Activated CD4-positive, alpha-beta T cell treated with anti-CD3 and anti-CD28 coated beads for 36 hours (primary cell): ENCODE results near the gene SH3BGR. TPM values are rescaled to one million over a fixed set of nuclear protein-coding genes. Genes with fewer than 3 reads are reported as not detected.
A peak's percentile ranks its signal among the peaks of the same experiment; 100 is the strongest.

Source experiments
- ATAC-seq: fragments of 200-7000 bp; cut with Tn5 transposase; one replicate; pipeline ENCODE4 v1.10.0; 2021; ENCODE audit warnings: mild to moderate bottlenecking, moderate library complexity
- CTCF ChIA-PET: fragments of 350-600 bp; sonication (Branson Sonifier 250); formaldehyde crosslinking; loops from one replicate; lab custom pipeline; 2021; ENCODE audit warnings: antibody characterized with exemption; lab: Charles Lee
- POLR2A ChIA-PET: fragments of 350-600 bp; sonication (Branson Sonifier 250); formaldehyde crosslinking; loops from one replicate; lab custom pipeline; 2021; ENCODE audit warnings: antibody characterized with exemption, inconsistent platforms; lab: Charles Lee
- DNase-seq: peaks from one replicate; pipeline ENCODE4 v3.0.0-alpha.2; 2020
- H3K27ac Mint-ChIP-seq: one replicate; pipeline ENCODE4 v1.8.0; 2021; ENCODE audit warnings: mixed read lengths
- H3K27me3 Mint-ChIP-seq: one replicate; pipeline ENCODE4 v1.8.0; 2021; ENCODE audit warnings: mixed read lengths
- H3K36me3 Mint-ChIP-seq: one replicate; pipeline ENCODE4 v1.8.0; 2021; ENCODE audit warnings: low read depth, mixed read lengths
- H3K4me1 Mint-ChIP-seq: one replicate; pipeline ENCODE4 v1.8.0; 2021; ENCODE audit warnings: mixed read lengths
- H3K4me3 Mint-ChIP-seq: one replicate; pipeline ENCODE4 v1.8.0; 2021; ENCODE audit warnings: mild to moderate bottlenecking, moderate library complexity, mixed read lengths
- H3K9me3 Mint-ChIP-seq: one replicate; pipeline ENCODE4 v1.8.0; 2021; ENCODE audit warnings: low read depth, mixed read lengths
- intact Hi-C, 2 experiments: fragments of 100-400 bp; cut with DNase I in 1 of 2; cut with micrococcal nuclease in 1 of 2; formaldehyde crosslinking; loops; one replicate each; pipeline versions ENCODE4 v1.14.2 to v1.15.1; 2022 to 2024; cut with DNase I, micrococcal nuclease
- total RNA-seq, 2 experiments: library from RNA; stranded (reverse); gene quantifications; one replicate each; pipeline ENCODE4 v1.2.3, GENCODE V29; 2021

Gene SH3BGR
- total RNA-seq, 2 experiments from 2014 or later = 2.7 to 3.9 TPM

- peak; percentile 71 for ATAC-seq
Observed at GRCh38 chr21:39461419-39461818, 9.6 kb downstream of the SH3BGR start.

GRCh38 chr21:39463308-39463707 lies 11.5 kb downstream of the SH3BGR start:
- no peaks in the 10 kb centered on the region for H3K27me3 Mint-ChIP-seq
- no peaks in the 10 kb centered on the region for H3K36me3 Mint-ChIP-seq
- peaks cover 3% of the 10 kb centered on the region for H3K4me1 Mint-ChIP-seq
- H3K27ac Mint-ChIP-seq = no peak overlapping the region
- ChIA-PET CTCF (no interaction called here), POLR2A (no interaction called here)
- DNase-seq = no peak
- intact Hi-C loops = no loop called here
- no peak overlapping the region for H3K4me3 Mint-ChIP-seq
- no peak for ATAC-seq
- no peaks in the 10 kb centered on the region for H3K9me3 Mint-ChIP-seq

More at GRCh38 chr21:39461419-39461818, 9.6 kb downstream of the SH3BGR start:
- Mint-ChIP-seq H3K9me3 (no peaks in the 10 kb centered on the region), H3K4me3 (no peak overlapping the region), H3K36me3 (no peaks in the 10 kb centered on the region), H3K27ac (no peak overlapping the region), H3K27me3 (no peaks in the 10 kb centered on the region), H3K4me1 (peaks cover 3% of the 10 kb centered on the region)
- intact Hi-C loops = no loop called here
- ChIA-PET CTCF (no interaction called here), POLR2A (no interaction called here)
- DNase-seq = peak; percentile 37

GRCh38 chr21:39466584-39466983 lies 14.8 kb downstream of the SH3BGR start:
- CTCF ChIA-PET = no interaction called here
- no peaks in the 10 kb centered on the region for H3K36me3 Mint-ChIP-seq
- intact Hi-C loops = no loop called here

GRCh38 chr21:39467746-39468145 lies 16.0 kb downstream of the SH3BGR start:
- Mint-ChIP-seq H3K4me3 (no peak overlapping the region), H3K36me3 (no peaks in the 10 kb centered on the region), H3K9me3 (no peaks in the 10 kb centered on the region), H3K27me3 (no peaks in the 10 kb centered on the region), H3K27ac (no peak overlapping the region), H3K4me1 (no peaks in the 10 kb centered on the region)
- ATAC-seq (no peak), DNase-seq (no peak)
- ChIA-PET CTCF (no interaction called here), POLR2A (no interaction called here)
- intact Hi-C loops = no loop called here

More at GRCh38 chr21:39466584-39466983, 14.8 kb downstream of the SH3BGR start:
- no peaks in the 10 kb centered on the region for H3K4me1 Mint-ChIP-seq
- no peak for ATAC-seq
- no peak for DNase-seq
- POLR2A ChIA-PET = no interaction called here
- no peaks in the 10 kb centered on the region for H3K27me3 Mint-ChIP-seq
- H3K4me3 Mint-ChIP-seq = no peak overlapping the region
- no peak overlapping the region for H3K27ac Mint-ChIP-seq
- H3K9me3 Mint-ChIP-seq = no peaks in the 10 kb centered on the region

- H3K4me3 Mint-ChIP-seq = no peak overlapping the region
- H3K36me3 Mint-ChIP-seq = no peaks in the 10 kb centered on the region
- no peaks in the 10 kb centered on the region for H3K9me3 Mint-ChIP-seq
- H3K27me3 Mint-ChIP-seq = no peaks in the 10 kb centered on the region
- intact Hi-C loops = no loop called here
- no peak for DNase-seq
- POLR2A ChIA-PET = no interaction called here
- no peaks in the 10 kb centered on the region for H3K4me1 Mint-ChIP-seq
- no peak overlapping the region for H3K27ac Mint-ChIP-seq
- CTCF ChIA-PET = interaction anchor here (0.7 kb wide), 1 partner anchor 49 kb away, joined by 3 read pairs; no protein-coding TSS in a partner anchor
- ATAC-seq = no peak
Observed at GRCh38 chr21:39468559-39468958, 16.8 kb downstream of the SH3BGR start.

GRCh38 chr21:39471598-39471997 lies 19.8 kb downstream of the SH3BGR start:
- H3K27me3 Mint-ChIP-seq = no peaks in the 10 kb centered on the region
- no peak overlapping the region for H3K27ac Mint-ChIP-seq
- H3K9me3 Mint-ChIP-seq = no peaks in the 10 kb centered on the region
- no peaks in the 10 kb centered on the region for H3K4me1 Mint-ChIP-seq
- ATAC-seq (no peak), DNase-seq (no peak)
- POLR2A ChIA-PET = no interaction called here
- intact Hi-C loops = no loop called here
- no peak overlapping the region for H3K4me3 Mint-ChIP-seq
- H3K36me3 Mint-ChIP-seq = no peaks in the 10 kb centered on the region
- CTCF ChIA-PET = interaction anchor here (1.0 to 1.2 kb wide), 2 partner anchors 22 to 33 kb away, joined by 3 read pairs; no protein-coding TSS in a partner anchor

GRCh38 chr21:39472786-39473185 lies 21.0 kb downstream of the SH3BGR start:
- ChIA-PET POLR2A (no interaction called here), CTCF (no interaction called here)
- H3K27ac Mint-ChIP-seq = no peak overlapping the region
- H3K36me3 Mint-ChIP-seq = no peaks in the 10 kb centered on the region
- DNase-seq (no peak), ATAC-seq (no peak)
- H3K4me3 Mint-ChIP-seq = no peak overlapping the region
- intact Hi-C loops = no loop called here
- no peaks in the 10 kb centered on the region for H3K4me1 Mint-ChIP-seq
- H3K9me3 Mint-ChIP-seq = no peaks in the 10 kb centered on the region
- no peaks in the 10 kb centered on the region for H3K27me3 Mint-ChIP-seq

GRCh38 chr21:39474611-39475010 lies 22.8 kb downstream of the SH3BGR start:
- no peak for DNase-seq
- H3K9me3 Mint-ChIP-seq = no peaks in the 10 kb centered on the region
- no peaks in the 10 kb centered on the region for H3K36me3 Mint-ChIP-seq
- no peak for ATAC-seq
- H3K27me3 Mint-ChIP-seq = no peaks in the 10 kb centered on the region
- POLR2A ChIA-PET = no interaction called here
- H3K4me3 Mint-ChIP-seq = no peak overlapping the region
- H3K27ac Mint-ChIP-seq = no peak overlapping the region
- H3K4me1 Mint-ChIP-seq = no peaks in the 10 kb centered on the region
- CTCF ChIA-PET = no interaction called here
- intact Hi-C loops = no loop called here

- H3K27ac Mint-ChIP-seq = no peak overlapping the region
- ChIA-PET POLR2A (no interaction called here), CTCF (interaction anchor here (0.7 kb wide), 1 partner anchor 10 kb away, joined by 3 read pairs; no protein-coding TSS in a partner anchor)
- H3K36me3 Mint-ChIP-seq = no peaks in the 10 kb centered on the region
- H3K27me3 Mint-ChIP-seq = no peaks in the 10 kb centered on the region
- intact Hi-C loops = no loop called here
- H3K9me3 Mint-ChIP-seq = no peaks in the 10 kb centered on the region
- DNase-seq (no peak), ATAC-seq (no peak)
- no peak overlapping the region for H3K4me3 Mint-ChIP-seq
- H3K4me1 Mint-ChIP-seq = no peaks in the 10 kb centered on the region
Observed at GRCh38 chr21:39479164-39479813, 27.5 kb downstream of the SH3BGR start.

GRCh38 chr21:39479814-39480182 lies 28.0 kb downstream of the SH3BGR start:
- CTCF ChIA-PET = interaction anchor here (0.7 kb wide), 1 partner anchor 9 kb away, joined by 3 read pairs; no protein-coding TSS in a partner anchor
- no peaks in the 10 kb centered on the region for H3K9me3 Mint-ChIP-seq

GRCh38 chr21:39480271-39480670 lies 28.5 kb downstream of the SH3BGR start:
- ChIA-PET POLR2A (no interaction called here), CTCF (no interaction called here)
- DNase-seq (no peak), ATAC-seq (no peak)
- Mint-ChIP-seq H3K4me1 (no peaks in the 10 kb centered on the region), H3K9me3 (no peaks in the 10 kb centered on the region), H3K4me3 (no peak overlapping the region), H3K27me3 (no peaks in the 10 kb centered on the region), H3K36me3 (no peaks in the 10 kb centered on the region), H3K27ac (no peak overlapping the region)
- intact Hi-C loops = no loop called here

More at GRCh38 chr21:39479814-39480182, 28.0 kb downstream of the SH3BGR start:
- no peaks in the 10 kb centered on the region for H3K36me3 Mint-ChIP-seq
- no peaks in the 10 kb centered on the region for H3K27me3 Mint-ChIP-seq
- H3K4me3 Mint-ChIP-seq = no peak overlapping the region
- ATAC-seq (no peak), DNase-seq (no peak)
- intact Hi-C loops = no loop called here
- no peaks in the 10 kb centered on the region for H3K4me1 Mint-ChIP-seq
- POLR2A ChIA-PET = no interaction called here
- H3K27ac Mint-ChIP-seq = no peak overlapping the region

- Mint-ChIP-seq H3K9me3 (no peaks in the 10 kb centered on the region), H3K27me3 (no peaks in the 10 kb centered on the region), H3K36me3 (no peaks in the 10 kb centered on the region), H3K27ac (no peak overlapping the region), H3K4me3 (no peak overlapping the region), H3K4me1 (no peaks in the 10 kb centered on the region)
- DNase-seq (no peak), ATAC-seq (no peak)
- POLR2A ChIA-PET = no interaction called here
- intact Hi-C loops = no loop called here
- CTCF ChIA-PET = no interaction called here
Observed at GRCh38 chr21:39481886-39482285, 30.1 kb downstream of the SH3BGR start.
